MM.1S (cell line): ENCODE results near the gene VPS54.

Experiments
- DNase-seq: peaks from one replicate; pipeline ENCODE4 v3.0.0-alpha.2; 2015
- H2AFZ ChIP-seq: fragments of 300-600 bp; sonication (generic); 2 replicates; pipeline ENCODE4 v1.6.0; 2016; ENCODE audit warnings: antibody characterized with exemption, low read length
- H3F3A ChIP-seq: fragments of 300-600 bp; sonication (generic); 2 replicates; pipeline ENCODE4 v1.6.1; 2016; ENCODE audit warnings: mild to moderate bottlenecking, antibody characterized with exemption, low read length, moderate library complexity, mixed read lengths; ENCODE audit not compliant: insufficient read depth
- H3K27ac ChIP-seq: fragments of 300-600 bp; sonication (generic); 2 replicates; pipeline ENCODE4 v1.5.1; 2016; ENCODE audit warnings: mild to moderate bottlenecking, low read length
- H3K27me3 ChIP-seq: fragments of 300-600 bp; sonication (generic); replicated peaks from 2 replicates; pipeline ENCODE4 v1.6.0; 2016; ENCODE audit warnings: low read length; ENCODE audit not compliant: insufficient read depth
- H3K36me3 ChIP-seq: fragments of 300-600 bp; sonication (generic); replicated peaks from 2 replicates; pipeline ENCODE4 v1.6.1; 2016; ENCODE audit warnings: mild to moderate bottlenecking, low read length, mixed read lengths; ENCODE audit not compliant: insufficient read depth
- H3K4me1 ChIP-seq: fragments of 300-600 bp; sonication (generic); 2 replicates; pipeline ENCODE4 v1.6.1; 2016; ENCODE audit warnings: low read length, mixed read lengths
- H3K4me2 ChIP-seq: fragments of 300-600 bp; sonication (generic); 2 replicates; pipeline ENCODE4 v1.6.0; 2016; ENCODE audit warnings: low read depth, low read length
- H3K4me3 ChIP-seq: fragments of 300-600 bp; sonication (generic); 2 replicates; pipeline ENCODE4 v1.5.1; 2016; ENCODE audit warnings: low read length, mixed read lengths
- H3K79me2 ChIP-seq: fragments of 300-600 bp; sonication (generic); 2 replicates; pipeline ENCODE4 v1.6.1; 2016; ENCODE audit warnings: mixed run types, low read length, mixed read lengths
- H3K9ac ChIP-seq: fragments of 300-600 bp; sonication (generic); 2 replicates; pipeline ENCODE4 v1.6.1; 2016; ENCODE audit warnings: low read length, mixed read lengths
- H3K9me2 ChIP-seq: fragments of 300-600 bp; sonication (generic); replicated peaks from 2 replicates; pipeline ENCODE4 v1.6.1; 2016; ENCODE audit warnings: mild to moderate bottlenecking, low read length, mixed read lengths; ENCODE audit not compliant: insufficient read depth
- H3K9me3 ChIP-seq: fragments of 300-600 bp; sonication (generic); replicated peaks from 2 replicates; pipeline ENCODE4 v1.6.1; 2016; ENCODE audit warnings: mild to moderate bottlenecking, low read length, mixed read lengths; ENCODE audit not compliant: insufficient read depth
- H4K20me1 ChIP-seq: fragments of 300-600 bp; sonication (generic); 2 replicates; pipeline ENCODE4 v1.6.1; 2016; ENCODE audit warnings: mild to moderate bottlenecking, low read length, moderate library complexity, mixed read lengths; ENCODE audit not compliant: insufficient read depth
- CTCF ChIP-seq: fragments of 300-600 bp; sonication (generic); IDR thresholded peaks from 2 replicates; pipeline ENCODE4 v1.5.1; 2016; ENCODE audit warnings: antibody characterized with exemption, low read length, mixed read lengths
- EZH2 ChIP-seq: fragments of 300-600 bp; sonication (generic); optimal IDR thresholded peaks from 2 replicates; pipeline ENCODE3; 2017; ENCODE audit warnings: low read depth, mild to moderate bottlenecking, antibody characterized with exemption, low read length, mixed read lengths
- EZH2phosphoT487 ChIP-seq: fragments of 300-600 bp; sonication (generic); IDR thresholded peaks from 2 replicates; pipeline ENCODE4 v1.6.1; 2018; ENCODE audit warnings: antibody characterized with exemption, low read length

VPS54 gene

GRCh38 chr2:63981702-63982103 is 37.5 kb downstream of the VPS54 start:
- TF ChIP-seq EZH2, result no peak
- TF ChIP-seq EZH2phosphoT487, result no peak
- TF ChIP-seq CTCF, result no peak
- H4K20me1 ChIP-seq, result no peaks in the 10 kb centered on the region
- H3K36me3 ChIP-seq, result no peaks in the 10 kb centered on the region
- H2AFZ ChIP-seq, result no peak overlapping the region
- no peak overlapping the region for H3K4me3 ChIP-seq
- no peaks in the 10 kb centered on the region for H3K9me2 ChIP-seq
- no peaks in the 10 kb centered on the region for H3K9me3 ChIP-seq
- peaks cover 17% of the 10 kb centered on the region for H3K4me1 ChIP-seq
- no peaks in the 10 kb centered on the region for H3K27me3 ChIP-seq
- no peak for DNase-seq
- no peak overlapping the region for H3K27ac ChIP-seq
- no peaks in the 10 kb centered on the region; the same call in 1 of the 2 replicates for H3K79me2 ChIP-seq
- H3F3A ChIP-seq, result peaks cover 19% of the 10 kb centered on the region
- no peak overlapping the region for H3K4me2 ChIP-seq
- no peak overlapping the region for H3K9ac ChIP-seq

DNA sequence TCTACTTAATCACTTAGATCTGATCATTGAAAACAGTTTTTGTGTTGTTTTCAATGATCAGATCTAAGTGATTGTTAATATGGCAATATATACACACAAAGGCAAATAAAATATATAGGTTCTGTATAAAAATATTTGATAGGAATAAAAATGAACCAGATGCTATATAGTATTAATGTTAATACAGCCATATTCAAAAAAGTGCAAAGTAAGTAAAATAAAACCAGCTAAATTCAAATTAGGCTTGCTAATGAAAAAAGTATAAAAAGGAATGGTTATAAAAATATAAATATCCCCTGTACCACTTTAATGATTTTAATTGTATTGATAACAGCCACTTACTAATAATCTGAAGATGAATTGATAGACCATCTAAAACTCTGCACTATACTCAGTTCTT is 38.4 kb downstream of the VPS54 start:
- DNase-seq, result no peak
- no peaks in the 10 kb centered on the region for H4K20me1 ChIP-seq
- H3K9me3 ChIP-seq, result no peaks in the 10 kb centered on the region
- no peak overlapping the region for H3K9ac ChIP-seq
- no peak overlapping the region for H3K4me2 ChIP-seq
- H3F3A ChIP-seq, result peaks cover 19% of the 10 kb centered on the region
- no peaks in the 10 kb centered on the region for H3K27me3 ChIP-seq
- H3K27ac ChIP-seq, result no peak overlapping the region
- no peak overlapping the region for H3K4me3 ChIP-seq
- H2AFZ ChIP-seq, result no peak overlapping the region
- no peaks in the 10 kb centered on the region; the same call in 1 of the 2 replicates for H3K79me2 ChIP-seq
- no peaks in the 10 kb centered on the region for H3K9me2 ChIP-seq
- H3K36me3 ChIP-seq, result no peaks in the 10 kb centered on the region
- TF ChIP-seq CTCF (no peak), EZH2 (no peak), EZH2phosphoT487 (no peak)
- H3K4me1 ChIP-seq, result peaks cover 17% of the 10 kb centered on the region

DNA sequence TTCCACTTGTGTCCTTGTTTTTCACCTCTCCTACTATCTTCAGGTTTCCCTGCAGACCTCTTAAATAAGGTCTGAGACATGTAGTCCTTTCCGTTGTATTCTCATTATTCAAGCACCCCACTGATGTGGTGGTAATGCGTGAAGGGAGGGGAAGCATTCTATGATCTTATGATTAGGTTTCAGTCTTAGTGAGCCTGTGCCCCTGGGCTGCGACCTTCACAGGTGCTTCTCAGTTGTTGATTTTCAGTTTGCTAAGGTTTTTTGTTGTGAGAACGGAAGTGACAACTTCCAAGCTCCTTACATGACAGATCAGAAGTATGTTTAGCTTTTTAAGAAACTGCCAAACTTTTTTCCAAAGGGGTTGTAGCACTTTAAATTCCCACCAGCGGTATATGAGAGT is 41.3 kb downstream of the VPS54 start:
- Histone ChIP-seq H3K4me2 (peak overlapping the region; percentile 74), H3K9me2 (no peaks in the 10 kb centered on the region), H3K9ac (peak overlapping the region; percentile 65; the same call in 1 of the 2 replicates), H3K79me2 (no peaks in the 10 kb centered on the region), H2AFZ (peak overlapping the region; percentile 57; the same call in 1 of the 2 replicates), H3K4me3 (peak overlapping the region; percentile 37), H3K27me3 (no peaks in the 10 kb centered on the region), H3F3A (peaks cover 19% of the 10 kb centered on the region), H3K27ac (peak overlapping the region; percentile 88), H3K9me3 (no peaks in the 10 kb centered on the region), H3K4me1 (peaks cover 17% of the 10 kb centered on the region), H3K36me3 (0 out of 2 replicates have a peak, but pooled peaks cover 3% of the 10 kb centered on the region), H4K20me1 (no peaks in the 10 kb centered on the region)
- DNase-seq, result peak; percentile 90
- TF ChIP-seq EZH2, result no peak
- no peak for TF ChIP-seq CTCF
- TF ChIP-seq EZH2phosphoT487, result no peak
